Heart left ventricle (tissue), 16 donors: ENCODE results near the gene MGAT4D. TPM values are rescaled to one million over a fixed set of nuclear protein-coding genes. Genes with fewer than 3 reads are reported as not detected.
A peak's percentile ranks its signal among the peaks of the same experiment; 100 is the strongest.
"Not testable (repeated sequence)": the region's sequence is repeated elsewhere in the genome, so short reads cannot be mapped to it uniquely, and the experiment has no call there.

Experiments
- ATAC-seq, 4 donors: fragments of 200-7000 bp; cut with Tn5 transposase; one replicate each; pipeline ENCODE4 v1.9.1; 2020 to 2022; ENCODE audit warnings: moderate library complexity in 4 of 4, mild to moderate bottlenecking in 3 of 4, moderate number of reproducible peaks in 1 of 4
- DNase-seq, 5 donors: peaks; one replicate each; pipeline ENCODE4 v3.0.0-alpha.2; 2020
- H3K27ac ChIP-seq, 12 donors: fragments of 200-600 bp; sonication (generic) in 4 of 12; one replicate each; pipeline versions ENCODE4 v1.5.0 to v1.8.0; 2016 to 2022; ENCODE audit warnings: mild to moderate bottlenecking in 2 of 12
- H3K27me3 ChIP-seq, 9 donors: fragments of 200-600 bp; sonication (generic) in 2 of 9; one replicate each; pipeline versions ENCODE4 v1.5.1 to v1.8.0; 2016 to 2022; ENCODE audit warnings: mild to moderate bottlenecking in 3 of 9
- H3K36me3 ChIP-seq, 9 donors: fragments of 200-600 bp; sonication (generic) in 2 of 9; one replicate each; pipeline versions ENCODE4 v1.5.0 to v1.8.0; 2018 to 2022; ENCODE audit warnings: mild to moderate bottlenecking in 2 of 9
- H3K4me1 ChIP-seq, 12 donors: fragments of 200-600 bp; sonication (generic) in 4 of 12; one replicate each; pipeline versions ENCODE4 v1.5.0 to v1.8.0; 2016 to 2022; ENCODE audit warnings: mild to moderate bottlenecking in 3 of 12
- H3K4me3 ChIP-seq, 12 donors: fragments of 200-600 bp; sonication (generic) in 4 of 12; one replicate each; pipeline versions ENCODE4 v1.5.0 to v1.8.0; 2017 to 2022; ENCODE audit warnings: mild to moderate bottlenecking in 9 of 12, moderate library complexity in 4 of 12
- H3K9me3 ChIP-seq, 12 donors: fragments of 200-600 bp; sonication (generic) in 4 of 12; one replicate each; pipeline versions ENCODE4 v1.5.0 to v1.8.0; 2016 to 2022; ENCODE audit warnings: mild to moderate bottlenecking in 1 of 12
- CTCF ChIP-seq, 12 donors: fragments of 200-600 bp; sonication (generic) in 4 of 12; IDR thresholded peaks; one replicate each; pipeline versions ENCODE4 v1.5.0 to v1.8.0; 2018 to 2022; ENCODE audit warnings: antibody characterized with exemption in 12 of 12, mild to moderate bottlenecking in 5 of 12
- POLR2A ChIP-seq, 2 donors: fragments of 450-650 bp; IDR thresholded peaks; one replicate each; pipeline ENCODE4 v1.6.1; 2017; ENCODE audit warnings: antibody characterized with exemption in 2 of 2, mild to moderate bottlenecking in 2 of 2, moderate library complexity in 2 of 2
- WGBS, 4 donors: extraction: QIAGEN DNeasy Blood & Tissue Kit in 2 of 4; methylation state at CpG; one replicate each; pipeline versions ENCODE4 v1.1.5 to v1.1.7; 2013 to 2018; 5-methylcytosine and 5-hydroxymethylcytosine counted together
- intact Hi-C, 10 donors: fragments of 100-400 bp; cut with DNase I; formaldehyde crosslinking; loops; one replicate each; pipeline versions ENCODE4 v1.11.1 to v1.14.2; 2022
- polyA plus RNA-seq, 2 donors: library from polyadenylated mRNA; stranded (reverse); fragments of 200-250 nt; gene quantifications; one replicate each; pipeline ENCODE4 v1.2.3, GENCODE V29; 2013
- total RNA-seq, 9 donors: library from RNA; depleted of rRNA in 2 of 9; stranded (reverse); fragments of >200 nt in 2 of 9; fragmentation: NEBNext Ultra II Directional in 3 of 9; extraction: Animal tissue kit (Norgen Biotek cat#: 25700) in 3 of 9; gene quantifications; one replicate each; pipeline versions ENCODE4 v1.1.0 to v1.2.4, GENCODE V29; 2016 to 2023
- donor health status: ischemic (EF 13 %, LVEDD 7.1; RV severe dilation, severe dysfunction).
- donor health status: healthy with polysubstance abuse.
- donor health status: DM: no; HTN: yes; CAD: no.
- donor health status: DM: no; HTN: no; CAD: no.
- donor health status: ischemic (EF 25% LVEDD 6.9; RV normal size, moderate dysfunction).
- donor health status: ischemic (EF 25% LVEDD 5.7; RV mildly dilated, moderate dysfunction).
- donor health status: healthy.
- donor health status: DM: yes; HTN: yes; CAD: no.
- donor health status: ischemic (EF 35%, LVEDD 5.7; RV mildly dilated, moderate dysfunction).
- donor health status: nonischemic (EF 11% LVEDD 7.7; RV severe dilation, severe dysfunction).
- donor health status: DM: yes; HTN: yes; CAD: no.
- donor health status: PGD.
- donor health status: ischemic (EF 29% LVEDD 5.4; RV normal size, mild dysfunction).
- donor health status: nonischemic (EF 23%, LVEDD 6.1; RV moderate dilation, normal function).

MGAT4D gene
- total and polyA plus RNA-seq, 11 donors = not detected

GRCh38 chr4:140523857-140524742 lies 26.0 kb upstream of the MGAT4D start, which contains the start of gene ELMOD2:
Gene ELMOD2, plus strand, starts transcription at chr4:140524168. Its CDS starts 1,261 bp downstream, at chr4:140525429.
- peak; percentile 100 for ATAC-seq
- H3K4me1 ChIP-seq = peaks cover 0 to 34% (median 13%) of the 10 kb centered on the region in 12 donors

DNA sequence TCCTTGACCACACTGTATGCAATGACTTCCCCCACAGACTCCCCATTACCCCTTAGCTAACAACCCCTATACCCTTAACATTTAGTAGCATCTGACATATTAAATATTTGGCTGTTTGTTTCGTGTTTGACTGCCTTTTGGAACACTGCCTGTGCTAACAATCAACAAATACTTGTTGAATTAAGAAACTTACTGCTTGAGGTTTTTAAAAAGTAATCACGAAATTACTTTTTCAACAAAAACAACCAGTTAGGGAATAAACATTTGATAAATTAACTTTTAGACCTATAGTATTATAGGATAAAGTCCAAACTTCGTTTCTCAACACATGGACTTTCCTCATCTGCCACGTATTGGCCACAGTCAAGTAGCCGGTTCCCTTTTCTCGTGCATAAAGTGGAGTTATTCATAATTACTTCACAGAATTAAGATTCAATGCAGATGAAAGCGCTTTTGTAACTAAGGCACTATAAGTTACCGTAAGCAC lies 25.3 kb upstream of the MGAT4D start:
- 17 to 25% (median 23%) methylated on average over 8 of the region's 8 CpGs for WGBS, 4 donors

More at GRCh38 chr4:140523857-140524742, 26.0 kb upstream of the MGAT4D start, which contains the start of gene ELMOD2:
- intact Hi-C loops = loop anchor here (2.0 to 10.0 kb wide), 12 partner anchors 78 to 331 kb away; partner anchors contain the start of genes CLGN (in 3 of the 10) and SCOC (in 3 of the 10)
- peak within 1 kb of the TSS; percentile 59 to 99 (median 83) for H3K4me3 ChIP-seq
- peaks cover 0 to 18% (median 8%) of the 10 kb centered on the region in 9 donors for H3K36me3 ChIP-seq
- WGBS, 4 donors = 0 to 1% (median 1%) methylated on average over 49 to 77 of the region's 77 CpGs
- peak within 1 kb of the TSS; percentile 27 to 92 (median 85) for H3K27ac ChIP-seq
- peak; percentile 99 to 100 (median 99) for DNase-seq
- H3K9me3 ChIP-seq = no peaks in the 10 kb centered on the region
- no peaks in the 10 kb centered on the region for H3K27me3 ChIP-seq
- peak in 1 of 2 donors; percentile 81 for TF ChIP-seq POLR2A (IDR thresholded peaks at IDR 0.05)
- TF ChIP-seq CTCF (IDR thresholded peaks at IDR 0.05) = peak; percentile 86 to 99 (median 96)

DNA sequence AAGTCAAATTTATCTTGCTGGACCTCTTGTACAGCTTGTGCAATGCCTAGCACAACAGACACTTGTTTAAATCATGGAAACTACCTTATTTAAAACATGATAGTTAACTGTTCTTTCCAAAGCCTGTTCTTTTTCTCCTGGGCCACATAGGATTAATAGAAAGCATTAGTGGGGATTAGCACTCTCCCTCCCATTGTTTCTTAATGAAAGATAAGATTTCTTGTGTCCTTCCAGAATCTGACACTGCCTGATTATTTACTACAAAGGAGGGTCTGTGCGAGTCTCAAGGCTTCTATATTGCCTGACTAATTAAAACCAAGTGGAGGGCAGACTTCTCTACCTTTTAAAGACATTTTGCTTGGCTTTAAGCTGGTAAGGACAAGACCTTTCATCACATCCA lies 17.3 kb upstream of the MGAT4D start:
- 7 to 54% (median 50%) methylated on average over 1 of the region's 1 CpG for WGBS, 4 donors
- H3K27me3 ChIP-seq = peaks cover 0 to 3% (median 0%) of the 10 kb centered on the region in 9 donors
- intact Hi-C loops = no loop called here
- no peaks in the 10 kb centered on the region for H3K4me1 ChIP-seq
- DNase-seq (no peak), ATAC-seq (no peak)
- H3K4me3 ChIP-seq = no peak overlapping the region
- H3K36me3 ChIP-seq = no peaks in the 10 kb centered on the region
- no peaks in the 10 kb centered on the region for H3K9me3 ChIP-seq
- no peak overlapping the region for H3K27ac ChIP-seq
- TF ChIP-seq POLR2A (IDR thresholded peaks at IDR 0.05) = no peak
- no peak for TF ChIP-seq CTCF (IDR thresholded peaks at IDR 0.05)

More for the DNA sequence above, 25.3 kb upstream of the MGAT4D start:
- Histone ChIP-seq H3K36me3 (peaks cover 0 to 15% (median 8%) of the 10 kb centered on the region in 9 donors), H3K27ac (peak overlapping the region in 10 of 12 donors; percentile 31 to 92 (median 85)), H3K4me3 (peak overlapping the region in 11 of 12 donors; percentile 26 to 99 (median 84)), H3K4me1 (peaks cover 0 to 32% (median 12%) of the 10 kb centered on the region in 12 donors), H3K9me3 (no peaks in the 10 kb centered on the region), H3K27me3 (no peaks in the 10 kb centered on the region)
- ATAC-seq (peak in 1 of 4 donors; percentile 1), DNase-seq (no peak)
- intact Hi-C loops = loop anchor here (5.0 to 10.0 kb wide), 9 partner anchors 79 to 331 kb away; partner anchors contain the start of genes SCOC (in 3 of the 10) and CLGN (in 2 of the 10)
- TF ChIP-seq CTCF (IDR thresholded peaks at IDR 0.05) (no peak), POLR2A (IDR thresholded peaks at IDR 0.05) (no peak)

DNA sequence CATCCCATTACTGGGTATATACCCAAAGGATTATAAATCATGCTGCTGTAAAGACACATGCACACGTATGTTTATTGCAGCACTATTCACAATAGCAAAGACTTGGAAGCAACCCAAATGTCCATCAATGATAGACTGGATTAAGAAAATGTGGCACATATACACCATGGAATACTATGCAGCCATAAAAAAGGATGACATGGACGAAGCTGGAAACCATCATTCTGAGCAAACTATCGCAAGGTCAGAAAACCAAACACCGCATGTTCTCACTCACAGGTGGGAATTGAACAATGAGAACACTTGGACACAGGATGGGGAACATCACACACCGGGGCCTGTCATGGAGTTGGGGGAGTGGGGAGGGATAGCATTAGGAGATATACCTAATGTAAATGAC lies 15.7 kb upstream of the MGAT4D start:
- DNase-seq, H3K9me3 ChIP-seq, H3K4me1 ChIP-seq, H3K36me3 ChIP-seq, H3K27me3 ChIP-seq, H3K27ac ChIP-seq, H3K4me3 ChIP-seq, intact Hi-C loops, ATAC-seq: not testable (repeated sequence)
- 94 to 99% (median 94%) methylated on average over 5 of the region's 5 CpGs for WGBS, 4 donors
